HG03175 (cell line): ENCODE data around the gene RPL35.

ENCODE experiments used
- ATAC-seq: cut with Tn5 transposase; IDR thresholded peaks from one replicate; pipeline ENCODE4 v1.9.1; 2021; ENCODE audit warnings: mild to moderate bottlenecking, moderate library complexity; ENCODE audit not compliant: unreplicated experiment

Gene RPL35

GRCh38 chr9:124820698-124821623 is 40.8 kb downstream of the RPL35 start:
- ATAC-seq = no peak

GRCh38 chr9:124818431-124819281 is 43.1 kb downstream of the RPL35 start:
- no peak for ATAC-seq

- no peak for ATAC-seq
Observed at GRCh38 chr9:124815601-124816000, 46.2 kb downstream of the RPL35 start.

GRCh38 chr9:124814164-124814535 is 47.6 kb downstream of the RPL35 start:
- no peak for ATAC-seq

- no peak for ATAC-seq
Observed at GRCh38 chr9:124813501-124814163, 48.1 kb downstream of the RPL35 start.

GRCh38 chr9:124813041-124813440 is 48.7 kb downstream of the RPL35 start:
- ATAC-seq = no peak

GRCh38 chr9:124812441-124812876 is 49.3 kb downstream of the RPL35 start:
- ATAC-seq = no peak

GRCh38 chr9:124810663-124811355 is 50.9 kb downstream of the RPL35 start:
- no peak for ATAC-seq

- no peak for ATAC-seq
Observed at GRCh38 chr9:124809741-124810500, 51.8 kb downstream of the RPL35 start.

- no peak for ATAC-seq
Observed at GRCh38 chr9:124809211-124809610, 52.5 kb downstream of the RPL35 start.

- no peak for ATAC-seq
Observed at GRCh38 chr9:124808246-124808956, 53.4 kb downstream of the RPL35 start.
